A673 (cell line): ENCODE results near the gene ETF1. TPM values are rescaled to one million over a fixed set of nuclear protein-coding genes. Genes with fewer than 3 reads are reported as not detected.

Source experiments
- BruUV-seq: library from RNA; stranded (reverse); fragments of 400-500 nt; replicated peaks from 2 replicates; lab custom pipeline; 2021; lab: Mats Ljungman, UMichigan
- CTCF ChIA-PET: fragments of 300-600 bp; sonication (Branson Sonifier 250); formaldehyde crosslinking; loops from one replicate; lab custom pipeline; 2022; ENCODE audit warnings: antibody characterized with exemption; lab: Charles Lee
- POLR2A ChIA-PET: fragments of 300-600 bp; sonication (Branson Sonifier 250); formaldehyde crosslinking; loops from one replicate; lab custom pipeline; 2022; ENCODE audit warnings: antibody characterized with exemption; ENCODE audit not compliant: low non-redundant PET; lab: Charles Lee
- DNase-seq: peaks from one replicate; pipeline ENCODE4 v3.0.0-alpha.2; 2015; ENCODE audit warnings: low spot score
- H3K27ac ChIP-seq: fragments of 200-600 bp; sonication (generic); 2 replicates; pipeline ENCODE4 v1.5.1; 2016; ENCODE audit warnings: mixed run types, low read depth, mild to moderate bottlenecking, mixed read lengths, antibody characterized with exemption, low read length; ENCODE audit not compliant: poor library complexity, severe bottlenecking
- H3K27me3 ChIP-seq: fragments of 200-600 bp; sonication (generic); replicated peaks from 2 replicates; pipeline ENCODE4 v1.6.1; 2017; ENCODE audit warnings: mixed run types, low read depth, mild to moderate bottlenecking, mixed read lengths, antibody characterized with exemption, low read length; ENCODE audit not compliant: insufficient read depth, poor library complexity
- H3K36me3 ChIP-seq: fragments of 200-600 bp; sonication (generic); 2 replicates; pipeline ENCODE4 v1.6.1; 2016; ENCODE audit warnings: mixed run types, mild to moderate bottlenecking, mixed read lengths, antibody characterized with exemption, low read length; ENCODE audit not compliant: insufficient read depth, poor library complexity, severe bottlenecking
- H3K4me1 ChIP-seq: fragments of 200-600 bp; sonication (generic); 2 replicates; pipeline ENCODE4 v1.6.1; 2017; ENCODE audit warnings: mixed run types, mild to moderate bottlenecking, mixed read lengths, antibody characterized with exemption, low read length; ENCODE audit not compliant: insufficient read depth, poor library complexity, severe bottlenecking
- H3K4me3 ChIP-seq: fragments of 200-600 bp; sonication (generic); 2 replicates; pipeline ENCODE4 v1.5.1; 2016; ENCODE audit warnings: low read depth, mixed run types, mild to moderate bottlenecking, mixed read lengths, low read length; ENCODE audit not compliant: poor library complexity, severe bottlenecking
- H3K9me3 ChIP-seq: fragments of 200-600 bp; sonication (generic); 2 replicates; pipeline ENCODE4 v1.6.1; 2016; ENCODE audit warnings: mixed run types, low read depth, mild to moderate bottlenecking, mixed read lengths, antibody characterized with exemption, low read length; ENCODE audit not compliant: poor library complexity, severe bottlenecking
- EZH2 ChIP-seq: fragments of 200-600 bp; sonication (generic); IDR thresholded peaks from 2 replicates; pipeline ENCODE4 v1.6.1; 2017; ENCODE audit warnings: borderline replicate concordance, low read depth, mild to moderate bottlenecking, mixed read lengths, antibody characterized with exemption, low read length; ENCODE audit not compliant: poor library complexity, severe bottlenecking
- intact Hi-C: fragments of 100-400 bp; cut with micrococcal nuclease; formaldehyde crosslinking; loops from one replicate; pipeline ENCODE4 v1.10.0; 2022; ENCODE audit not compliant: unreplicated experiment
- total RNA-seq: library from RNA; stranded (reverse); gene quantifications from 2 replicates; pipeline ENCODE4 v1.2.3, GENCODE V29; 2021
- TF ChIP-seq, protein P1 (sequence below): fragments of 300-800, 200-600 bp; sonication (generic); conservative IDR thresholded peaks from 2 replicates; pipeline ENCODE4 v1.5.1; 2017; ENCODE audit warnings: low read depth, mild to moderate bottlenecking, antibody characterized with exemption, low read length, moderate library complexity, mixed read lengths

The ETF1 gene
- total RNA-seq, 1 experiment from 2014 or later: 191 TPM

DNA sequence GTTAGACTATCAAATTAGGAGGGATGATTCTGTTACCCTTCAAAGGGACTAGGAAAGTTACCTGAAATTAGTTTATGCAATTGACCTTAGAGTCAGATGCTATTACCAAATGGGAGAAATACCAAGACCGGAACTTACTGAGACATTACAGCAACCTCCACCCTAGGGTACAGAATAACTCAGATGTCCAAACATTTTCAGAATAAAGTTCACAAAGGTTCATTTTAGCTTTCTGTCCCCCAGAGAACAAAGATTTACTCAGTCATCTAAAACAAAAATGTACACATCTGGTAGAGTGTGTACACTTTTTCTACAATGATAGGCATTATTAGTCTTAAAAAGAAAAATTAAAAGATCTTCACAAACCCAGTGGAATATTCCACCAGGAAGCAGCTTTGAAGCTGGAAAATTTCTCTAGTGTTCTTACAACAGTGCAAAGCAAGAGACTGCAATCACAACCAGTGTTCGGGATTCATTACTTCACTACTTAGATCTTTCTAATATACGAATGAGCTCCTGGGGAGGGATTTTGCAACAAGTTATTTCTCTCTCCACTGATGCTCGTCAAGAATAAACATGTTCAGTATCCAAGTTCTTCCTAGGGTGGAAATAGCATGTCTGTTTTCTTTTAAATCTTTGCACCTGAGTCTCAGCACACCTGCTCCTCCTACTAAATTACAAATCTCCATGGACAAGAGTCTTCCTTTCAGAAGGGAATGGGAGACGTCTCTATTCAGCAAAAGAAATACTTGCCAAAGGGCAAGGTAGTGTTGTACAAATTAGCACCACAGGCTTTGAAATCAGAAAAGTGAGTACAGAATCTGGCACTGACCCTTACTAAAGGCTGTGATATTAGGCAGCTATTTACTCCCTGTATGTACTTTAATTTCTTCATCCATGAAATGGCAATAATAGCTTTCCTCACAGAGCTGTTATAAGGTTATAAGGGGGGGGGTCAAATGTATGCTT, 8.8 kb downstream of the ETF1 start:
- no TSS peak for BruUV-seq
- Histone ChIP-seq H3K9me3 (no peaks in the 10 kb centered on the region), H3K4me3 (no peak overlapping the region), H3K27ac (no peak overlapping the region), H3K4me1 (peaks cover 2% of the 10 kb centered on the region), H3K36me3 (peaks cover 32% of the 10 kb centered on the region), H3K27me3 (no peaks in the 10 kb centered on the region)
- DNase-seq: no peak
- TF ChIP-seq EZH2: no peak
- TF ChIP-seq, protein P1, sequence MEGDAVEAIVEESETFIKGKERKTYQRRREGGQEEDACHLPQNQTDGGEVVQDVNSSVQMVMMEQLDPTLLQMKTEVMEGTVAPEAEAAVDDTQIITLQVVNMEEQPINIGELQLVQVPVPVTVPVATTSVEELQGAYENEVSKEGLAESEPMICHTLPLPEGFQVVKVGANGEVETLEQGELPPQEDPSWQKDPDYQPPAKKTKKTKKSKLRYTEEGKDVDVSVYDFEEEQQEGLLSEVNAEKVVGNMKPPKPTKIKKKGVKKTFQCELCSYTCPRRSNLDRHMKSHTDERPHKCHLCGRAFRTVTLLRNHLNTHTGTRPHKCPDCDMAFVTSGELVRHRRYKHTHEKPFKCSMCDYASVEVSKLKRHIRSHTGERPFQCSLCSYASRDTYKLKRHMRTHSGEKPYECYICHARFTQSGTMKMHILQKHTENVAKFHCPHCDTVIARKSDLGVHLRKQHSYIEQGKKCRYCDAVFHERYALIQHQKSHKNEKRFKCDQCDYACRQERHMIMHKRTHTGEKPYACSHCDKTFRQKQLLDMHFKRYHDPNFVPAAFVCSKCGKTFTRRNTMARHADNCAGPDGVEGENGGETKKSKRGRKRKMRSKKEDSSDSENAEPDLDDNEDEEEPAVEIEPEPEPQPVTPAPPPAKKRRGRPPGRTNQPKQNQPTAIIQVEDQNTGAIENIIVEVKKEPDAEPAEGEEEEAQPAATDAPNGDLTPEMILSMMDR: no peak
- ChIA-PET CTCF (no interaction called here), POLR2A (interaction anchor here (0.6 kb wide), 1 partner anchor 151 kb away, joined by 3 read pairs; no protein-coding TSS in a partner anchor)
- intact Hi-C loops: no loop called here

DNA sequence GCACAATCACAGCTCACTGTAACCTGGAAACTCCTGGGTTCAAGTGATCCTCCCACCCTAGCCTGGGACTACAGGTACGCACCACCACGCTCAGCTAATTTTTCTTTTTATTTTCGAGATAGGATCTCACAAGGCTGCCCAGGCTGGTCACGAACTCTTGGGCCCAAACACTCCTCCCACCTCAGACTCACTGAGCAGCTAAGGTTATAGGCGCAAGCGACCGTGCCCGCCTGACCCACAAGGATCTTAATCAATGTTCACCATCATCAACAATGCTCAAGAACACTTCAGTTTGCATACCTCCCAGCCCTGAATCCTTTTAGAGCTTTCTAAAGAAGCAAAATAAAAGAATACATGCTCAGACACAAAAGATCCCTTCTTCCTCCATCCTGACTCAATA, 13.2 kb downstream of the ETF1 start:
- Histone ChIP-seq H3K4me3 (no peak overlapping the region), H3K27ac (no peak overlapping the region), H3K27me3 (no peaks in the 10 kb centered on the region), H3K4me1 (no peaks in the 10 kb centered on the region), H3K9me3 (no peaks in the 10 kb centered on the region), H3K36me3 (peaks cover 27% of the 10 kb centered on the region)
- CTCF ChIA-PET: no interaction called here
- BruUV-seq: no TSS peak
- intact Hi-C loops: no loop called here
- POLR2A ChIA-PET: no interaction called here
- TF ChIP-seq, protein P1: no peak
- no peak for TF ChIP-seq EZH2
- no peak for DNase-seq

- no peaks in the 10 kb centered on the region for H3K27me3 ChIP-seq
- H3K36me3 ChIP-seq: peaks cover 27% of the 10 kb centered on the region
- no peak for DNase-seq
- TF ChIP-seq, protein P1: no peak
- no peak for TF ChIP-seq EZH2
- ChIA-PET POLR2A (no interaction called here), CTCF (no interaction called here)
- no peaks in the 10 kb centered on the region for H3K4me1 ChIP-seq
- H3K9me3 ChIP-seq: no peaks in the 10 kb centered on the region
- peak overlapping the region; percentile 50 for H3K27ac ChIP-seq
- no peak overlapping the region for H3K4me3 ChIP-seq
- no TSS peak for BruUV-seq
- intact Hi-C loops: no loop called here
Observed at GRCh38 chr5:138528744-138529469, 14.1 kb downstream of the ETF1 start.
